Activated T-cell treated with anti-CD3 and anti-CD28 coated beads, Interleukin-2, amount 50 U/mL, for 24 hours (primary cell): Measurements from ENCODE around the gene ARVCF.
"Not testable (repeated sequence)": the region's sequence is repeated elsewhere in the genome, so short reads cannot be mapped to it uniquely, and the experiment has no call there.

Experiments
- DNase-seq: peaks from one replicate; pipeline ENCODE4 v3.0.0-alpha.2; 2020
- H3K27ac Mint-ChIP-seq: 2 replicates; pipeline ENCODE4 v1.8.0; 2020; ENCODE audit warnings: mild to moderate bottlenecking, mixed read lengths
- H3K27me3 Mint-ChIP-seq: 2 replicates; pipeline ENCODE4 v1.8.0; 2020; ENCODE audit warnings: mixed read lengths
- H3K36me3 Mint-ChIP-seq: 2 replicates; pipeline ENCODE4 v1.8.0; 2020; ENCODE audit warnings: low read depth, mixed read lengths
- H3K4me1 Mint-ChIP-seq: 2 replicates; pipeline ENCODE4 v1.8.0; 2020; ENCODE audit warnings: low read depth, mixed read lengths
- H3K4me3 Mint-ChIP-seq: 2 replicates; pipeline ENCODE4 v1.8.0; 2020; ENCODE audit warnings: mild to moderate bottlenecking, moderate library complexity, mixed read lengths
- H3K9me3 Mint-ChIP-seq: 2 replicates; pipeline ENCODE4 v1.8.0; 2020; ENCODE audit warnings: mixed read lengths

ARVCF gene

DNA sequence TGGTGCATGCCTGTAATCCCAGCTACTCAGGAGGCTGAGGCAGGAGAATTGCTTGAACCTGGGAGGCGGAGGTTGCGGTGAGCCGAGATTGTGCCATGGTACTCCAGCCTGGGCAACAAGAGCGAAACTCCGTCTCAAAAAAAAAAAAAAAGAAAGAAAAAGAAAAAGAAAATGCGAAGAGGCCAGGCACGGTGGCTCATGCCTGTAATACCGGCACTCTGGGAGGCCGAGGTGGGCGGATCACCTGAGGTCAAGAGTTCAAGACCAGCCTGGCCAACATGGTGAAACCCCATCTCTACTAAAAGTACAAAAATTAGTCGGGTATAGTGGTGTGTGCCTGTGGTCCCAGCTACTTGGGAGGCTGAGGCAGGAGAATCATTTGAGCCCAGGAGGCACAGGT, 90.6 kb downstream of the ARVCF start:
- H3K4me3 Mint-ChIP-seq, H3K9me3 Mint-ChIP-seq, H3K27me3 Mint-ChIP-seq, DNase-seq, H3K27ac Mint-ChIP-seq, H3K4me1 Mint-ChIP-seq: not testable (repeated sequence)
- H3K36me3 Mint-ChIP-seq, result peaks cover 11% of the 10 kb centered on the region

DNA sequence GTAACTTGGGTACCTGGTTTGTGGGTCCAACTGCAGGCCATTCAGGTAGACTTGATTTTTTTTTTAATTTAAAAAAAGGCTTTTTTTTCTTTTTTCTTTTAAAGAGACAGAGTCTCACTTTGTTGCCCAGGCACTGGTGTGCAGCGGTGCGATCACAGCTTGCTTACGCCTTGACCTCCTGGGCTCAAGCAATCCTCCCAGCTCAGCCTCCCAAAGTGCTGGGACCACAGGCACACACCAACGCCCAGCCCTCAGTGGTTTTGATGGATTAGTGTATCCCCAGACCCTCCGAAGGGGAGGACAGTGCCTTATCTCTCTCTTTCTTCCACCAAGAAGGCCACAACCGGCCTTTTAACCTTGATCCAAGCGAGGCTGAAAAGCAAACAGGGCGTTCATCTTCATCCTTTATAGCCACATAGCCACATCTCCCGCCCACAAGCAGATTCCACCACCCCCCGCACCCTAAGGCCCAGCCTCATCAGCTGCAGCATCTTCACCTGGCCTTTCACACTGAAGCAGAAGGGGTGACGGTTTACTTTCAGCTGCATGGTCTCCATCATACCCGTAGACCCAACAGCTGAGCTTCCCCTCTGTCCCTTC, 92.6 kb downstream of the ARVCF start:
- no peaks in the 10 kb centered on the region for H3K9me3 Mint-ChIP-seq
- no peak overlapping the region for H3K4me3 Mint-ChIP-seq
- peaks cover 8% of the 10 kb centered on the region for H3K36me3 Mint-ChIP-seq
- no peak overlapping the region for H3K27ac Mint-ChIP-seq
- no peaks in the 10 kb centered on the region for H3K27me3 Mint-ChIP-seq
- no peaks in the 10 kb centered on the region for H3K4me1 Mint-ChIP-seq
- DNase-seq, result no peak

- no peaks in the 10 kb centered on the region for H3K4me1 Mint-ChIP-seq
- H3K27me3 Mint-ChIP-seq, result no peaks in the 10 kb centered on the region
- DNase-seq, result no peak
- H3K9me3 Mint-ChIP-seq, result no peaks in the 10 kb centered on the region
- H3K27ac Mint-ChIP-seq, result no peak overlapping the region
- no peak overlapping the region for H3K4me3 Mint-ChIP-seq
- peaks cover 24% of the 10 kb centered on the region for H3K36me3 Mint-ChIP-seq
Measured at GRCh38 chr22:19921544-19922081, 95.0 kb downstream of the ARVCF start.
